ENCODE data around the gene CDS1.
"Not testable (repeated sequence)": the region's sequence is repeated elsewhere in the genome, so short reads cannot be mapped to it uniquely, and the experiment has no call there.

CDS1 gene

GRCh38 chr4:84661191-84661939 is 78.4 kb downstream of the CDS1 start:
- Histone ChIP-seq H3K4me3 (no peak overlapping the region), H3K27ac (no peak overlapping the region)

- not testable (repeated sequence) for H3K4me3 ChIP-seq, H3K27ac ChIP-seq
Measured at GRCh38 chr4:84664767-84665166, 81.8 kb downstream of the CDS1 start.

GRCh38 chr4:84666439-84666838 is 83.5 kb downstream of the CDS1 start:
- no peak overlapping the region for H3K27ac ChIP-seq

GRCh38 chr4:84669201-84669600 is 86.3 kb downstream of the CDS1 start:
- no peak overlapping the region for H3K27ac ChIP-seq

More at GRCh38 chr4:84666439-84666838, 83.5 kb downstream of the CDS1 start:
- no peak overlapping the region for H3K4me3 ChIP-seq

GRCh38 chr4:84672177-84672576 is 89.2 kb downstream of the CDS1 start:
- Histone ChIP-seq H3K4me3 (no peak overlapping the region), H3K27ac (no peak overlapping the region)

More at GRCh38 chr4:84669201-84669600, 86.3 kb downstream of the CDS1 start:
- no peak overlapping the region for H3K4me3 ChIP-seq

- Histone ChIP-seq H3K27ac (peak overlapping the region in 4 of 21 experiments; percentile 7 to 19 (median 13)), H3K4me3 (no peak overlapping the region)
Measured at GRCh38 chr4:84673475-84674240, 90.7 kb downstream of the CDS1 start.

GRCh38 chr4:84677093-84677492 is 94.2 kb downstream of the CDS1 start:
- H3K27ac ChIP-seq, result no peak overlapping the region
- no peak overlapping the region for H3K4me3 ChIP-seq

GRCh38 chr4:84677995-84678394 is 95.1 kb downstream of the CDS1 start:
- Histone ChIP-seq H3K27ac (no peak overlapping the region), H3K4me3 (no peak overlapping the region)

- H3K4me3 ChIP-seq, result no peak overlapping the region
- H3K27ac ChIP-seq, result peak overlapping the region in 3 of 21 experiments; percentile 8 to 61 (median 57)
Measured at GRCh38 chr4:84678976-84679744, 96.2 kb downstream of the CDS1 start.

- Histone ChIP-seq H3K27ac (peak overlapping the region in 1 of 21 experiments; percentile 25), H3K4me3 (no peak overlapping the region)
Measured at GRCh38 chr4:84680956-84681355, 98.0 kb downstream of the CDS1 start.

- H3K4me3 ChIP-seq, result no peak overlapping the region
- H3K27ac ChIP-seq, result peak overlapping the region in 2 of 21 experiments; percentile 23 to 38
Measured at GRCh38 chr4:84681486-84682274, 98.8 kb downstream of the CDS1 start.

GRCh38 chr4:84682661-84683060 is 99.7 kb downstream of the CDS1 start:
- peak overlapping the region in 3 of 21 experiments; percentile 1 to 10 (median 6) for H3K27ac ChIP-seq

GRCh38 chr4:84683064-84683850 is 100.3 kb downstream of the CDS1 start:
- Histone ChIP-seq H3K27ac (peak overlapping the region in 2 of 21 experiments; percentile 1 to 64), H3K4me3 (no peak overlapping the region)

More at GRCh38 chr4:84682661-84683060, 99.7 kb downstream of the CDS1 start:
- not testable (repeated sequence) for H3K4me3 ChIP-seq

GRCh38 chr4:84684361-84684760 is 101.4 kb downstream of the CDS1 start:
- no peak overlapping the region for H3K27ac ChIP-seq

GRCh38 chr4:84685105-84685504 is 102.2 kb downstream of the CDS1 start:
- Histone ChIP-seq H3K27ac (no peak overlapping the region), H3K4me3 (no peak overlapping the region)

More at GRCh38 chr4:84684361-84684760, 101.4 kb downstream of the CDS1 start:
- no peak overlapping the region for H3K4me3 ChIP-seq

- Histone ChIP-seq H3K27ac (no peak overlapping the region), H3K4me3 (no peak overlapping the region)
Measured at GRCh38 chr4:84688605-84689004, 105.7 kb downstream of the CDS1 start.

- H3K4me3 ChIP-seq, result no peak overlapping the region
- no peak overlapping the region for H3K27ac ChIP-seq
Measured at GRCh38 chr4:84689197-84689596, 106.3 kb downstream of the CDS1 start.

- Histone ChIP-seq H3K27ac (peak overlapping the region in 13 of 21 experiments; percentile 2 to 73 (median 58)), H3K4me3 (no peak overlapping the region)
Measured at GRCh38 chr4:84690481-84690880, 107.6 kb downstream of the CDS1 start.

Data from skin epidermis (tissue), 12 donors.